HG03280 (cell line): Measurements from ENCODE around the gene TMEM120B.

Source experiments
- ATAC-seq: cut with Tn5 transposase; IDR thresholded peaks from one replicate; pipeline ENCODE4 v1.9.1; 2021; ENCODE audit warnings: mild to moderate bottlenecking, moderate library complexity; ENCODE audit not compliant: unreplicated experiment

The TMEM120B gene

GRCh38 chr12:121770813-121771625, 58.5 kb downstream of the TMEM120B start:
- no peak for ATAC-seq

- ATAC-seq = peak; percentile 85
These were observed 60.6 kb downstream of the TMEM120B start for GRCh38 chr12:121773011-121773777.

GRCh38 chr12:121774968-121775474, 62.5 kb downstream of the TMEM120B start:
- no peak for ATAC-seq

GRCh38 chr12:121775501-121775900, 62.9 kb downstream of the TMEM120B start:
- ATAC-seq = no peak

GRCh38 chr12:121776190-121777098, 63.9 kb downstream of the TMEM120B start:
- no peak for ATAC-seq

GRCh38 chr12:121778567-121779421, 66.2 kb downstream of the TMEM120B start:
- no peak for ATAC-seq

GRCh38 chr12:121779422-121779895, 66.9 kb downstream of the TMEM120B start:
- no peak for ATAC-seq

- no peak for ATAC-seq
These were observed 67.9 kb downstream of the TMEM120B start for GRCh38 chr12:121780429-121780828.

GRCh38 chr12:121781484-121781997, 69.0 kb downstream of the TMEM120B start:
- ATAC-seq = peak; percentile 31

- peak; percentile 50 for ATAC-seq
These were observed 69.7 kb downstream of the TMEM120B start for GRCh38 chr12:121781998-121782979.

- no peak for ATAC-seq
These were observed 71.2 kb downstream of the TMEM120B start for GRCh38 chr12:121783766-121784165.

GRCh38 chr12:121784460-121784859, 71.9 kb downstream of the TMEM120B start:
- ATAC-seq = no peak

- no peak for ATAC-seq
These were observed 73.9 kb downstream of the TMEM120B start for GRCh38 chr12:121786440-121786825.

- no peak for ATAC-seq
These were observed 74.8 kb downstream of the TMEM120B start for GRCh38 chr12:121787063-121788025.

- no peak for ATAC-seq
These were observed 75.7 kb downstream of the TMEM120B start for GRCh38 chr12:121788176-121788818.

GRCh38 chr12:121789233-121789781, 76.8 kb downstream of the TMEM120B start:
- ATAC-seq = no peak
